Measurements from ENCODE around the gene CACNG1.
"Not testable (repeated sequence)": the region's sequence is repeated elsewhere in the genome, so short reads cannot be mapped to it uniquely, and the experiment has no call there.

CACNG1 gene

DNA sequence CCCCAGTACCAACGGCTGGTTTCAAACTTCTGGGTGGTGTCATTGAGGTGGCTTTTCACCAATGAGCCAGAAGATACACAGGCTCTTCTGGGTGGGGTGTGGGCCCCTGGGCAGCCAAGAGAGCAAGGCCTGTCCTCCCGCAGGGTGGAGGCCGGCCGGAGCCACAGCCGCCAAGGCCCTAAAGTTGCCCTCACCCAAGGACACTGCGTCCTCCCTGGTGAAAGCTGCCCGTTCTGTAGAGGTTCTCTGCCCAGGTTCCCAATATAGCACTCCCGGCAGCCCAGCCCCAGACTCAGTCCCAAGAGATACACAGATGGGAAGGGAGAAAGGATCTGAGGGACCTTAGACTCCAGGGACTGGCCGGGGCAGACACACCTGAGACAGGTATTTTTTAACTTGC is 10.7 kb upstream of the CACNG1 start:
- TF ChIP-seq, protein P1, sequence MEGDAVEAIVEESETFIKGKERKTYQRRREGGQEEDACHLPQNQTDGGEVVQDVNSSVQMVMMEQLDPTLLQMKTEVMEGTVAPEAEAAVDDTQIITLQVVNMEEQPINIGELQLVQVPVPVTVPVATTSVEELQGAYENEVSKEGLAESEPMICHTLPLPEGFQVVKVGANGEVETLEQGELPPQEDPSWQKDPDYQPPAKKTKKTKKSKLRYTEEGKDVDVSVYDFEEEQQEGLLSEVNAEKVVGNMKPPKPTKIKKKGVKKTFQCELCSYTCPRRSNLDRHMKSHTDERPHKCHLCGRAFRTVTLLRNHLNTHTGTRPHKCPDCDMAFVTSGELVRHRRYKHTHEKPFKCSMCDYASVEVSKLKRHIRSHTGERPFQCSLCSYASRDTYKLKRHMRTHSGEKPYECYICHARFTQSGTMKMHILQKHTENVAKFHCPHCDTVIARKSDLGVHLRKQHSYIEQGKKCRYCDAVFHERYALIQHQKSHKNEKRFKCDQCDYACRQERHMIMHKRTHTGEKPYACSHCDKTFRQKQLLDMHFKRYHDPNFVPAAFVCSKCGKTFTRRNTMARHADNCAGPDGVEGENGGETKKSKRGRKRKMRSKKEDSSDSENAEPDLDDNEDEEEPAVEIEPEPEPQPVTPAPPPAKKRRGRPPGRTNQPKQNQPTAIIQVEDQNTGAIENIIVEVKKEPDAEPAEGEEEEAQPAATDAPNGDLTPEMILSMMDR (conservative IDR thresholded peaks at IDR 0.05; ENCODE audit: low read depth, low read length) = no peak

DNA sequence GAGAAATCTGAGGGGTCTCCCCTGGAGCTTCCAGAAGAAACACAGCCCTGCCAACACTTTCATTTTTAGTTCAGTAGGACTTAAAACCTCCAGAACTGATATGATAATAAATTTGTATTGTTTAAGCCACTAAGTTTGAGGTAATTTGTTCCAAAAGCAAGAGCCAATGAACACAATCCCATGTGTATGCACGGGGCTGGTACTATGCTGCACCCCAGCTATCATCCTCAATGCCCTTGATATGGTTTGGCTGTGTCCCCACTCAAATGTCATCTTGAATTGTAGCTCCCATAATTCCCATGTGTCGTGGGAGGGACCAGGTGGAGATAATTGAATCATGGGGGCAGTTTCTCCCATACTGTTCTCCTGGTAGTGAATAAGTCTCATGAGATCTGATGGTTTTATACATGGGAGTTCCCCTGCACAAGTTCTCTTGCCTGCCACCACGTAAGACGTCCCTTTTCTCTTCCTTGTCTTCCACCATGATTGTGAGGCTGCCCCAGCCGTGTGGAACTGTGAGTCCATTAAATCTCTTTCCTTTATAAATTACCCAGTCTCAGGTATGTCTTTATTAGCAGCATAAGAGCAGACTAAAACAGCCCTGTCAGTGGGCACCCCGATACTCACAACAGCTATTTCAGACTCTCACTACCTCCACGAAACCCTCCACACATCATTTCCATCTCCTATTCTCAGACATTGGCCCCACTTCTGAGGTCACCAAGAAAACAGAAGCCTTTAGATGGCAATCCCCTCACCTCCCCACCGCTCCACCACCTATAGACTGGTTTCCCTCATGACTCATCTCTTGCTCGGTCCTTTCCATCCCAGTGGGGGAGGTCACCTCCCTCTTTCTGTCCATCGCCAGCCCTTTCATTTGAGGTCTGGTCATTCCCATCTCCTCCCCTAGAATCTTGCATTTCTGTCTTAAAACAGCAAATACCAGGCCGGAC is 8.9 kb upstream of the CACNG1 start:
- TF ChIP-seq, protein P1 (conservative IDR thresholded peaks at IDR 0.05; ENCODE audit: low read depth, low read length) = no peak
- no peak overlapping the region for H3K4me3 ChIP-seq (ENCODE audit: low read length)
- no peak for DNase-seq (ENCODE audit: low read depth)

More for the DNA sequence above, 10.7 kb upstream of the CACNG1 start:
- H3K4me3 ChIP-seq (ENCODE audit: low read length) = no peak overlapping the region
- no peak for DNase-seq (ENCODE audit: low read depth)

DNA sequence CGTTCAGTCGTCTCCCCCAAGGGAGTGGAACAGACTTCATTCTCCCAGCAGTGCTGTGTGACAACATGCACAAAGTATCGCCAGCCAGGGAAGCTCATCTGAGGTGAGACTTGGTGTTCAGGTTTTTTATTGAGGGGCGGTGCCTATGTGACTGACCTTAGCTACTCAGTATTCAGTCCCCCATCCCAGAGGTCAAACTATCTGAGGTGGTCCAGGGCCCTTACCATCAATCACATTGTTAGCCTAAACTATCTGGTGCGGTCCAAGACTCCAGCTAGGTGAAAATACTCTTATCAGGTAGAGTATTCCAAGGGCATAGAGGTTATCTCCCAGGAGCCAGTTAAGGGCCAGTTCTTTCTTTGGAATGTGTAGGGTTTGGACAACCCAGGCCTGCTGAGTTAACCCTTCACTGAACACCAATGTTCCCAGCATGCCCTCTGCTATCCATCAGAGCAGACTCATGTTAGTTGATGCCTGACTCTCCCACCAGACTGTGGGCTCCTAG is 5.4 kb upstream of the CACNG1 start:
- DNase-seq (ENCODE audit: low read depth) = no peak
- H3K4me3 ChIP-seq (ENCODE audit: low read length) = no peak overlapping the region
- TF ChIP-seq, protein P1 (conservative IDR thresholded peaks at IDR 0.05; ENCODE audit: low read depth, low read length) = no peak

DNA sequence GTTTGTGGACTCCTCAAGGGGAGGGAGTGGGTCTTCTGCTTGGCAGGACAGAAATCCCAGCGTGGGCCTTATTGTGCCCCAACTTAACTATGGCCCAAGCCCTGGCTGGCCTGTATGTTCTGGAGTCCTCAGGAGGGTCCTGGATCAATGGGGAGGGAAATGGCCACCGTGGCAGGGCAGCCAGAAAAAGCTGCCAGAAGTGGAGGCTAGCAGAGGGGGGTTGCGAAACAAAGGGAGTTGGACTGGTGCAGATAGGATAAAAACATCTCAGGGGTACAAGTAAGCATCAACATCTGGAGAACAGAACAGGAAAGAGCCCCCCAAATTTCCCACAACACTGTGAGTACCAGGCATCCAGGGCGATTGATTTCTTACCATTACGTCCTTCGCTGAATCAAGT is 3.7 kb upstream of the CACNG1 start:
- no peak for DNase-seq (ENCODE audit: low read depth)
- TF ChIP-seq, protein P1 (conservative IDR thresholded peaks at IDR 0.05; ENCODE audit: low read depth, low read length) = no peak

DNA sequence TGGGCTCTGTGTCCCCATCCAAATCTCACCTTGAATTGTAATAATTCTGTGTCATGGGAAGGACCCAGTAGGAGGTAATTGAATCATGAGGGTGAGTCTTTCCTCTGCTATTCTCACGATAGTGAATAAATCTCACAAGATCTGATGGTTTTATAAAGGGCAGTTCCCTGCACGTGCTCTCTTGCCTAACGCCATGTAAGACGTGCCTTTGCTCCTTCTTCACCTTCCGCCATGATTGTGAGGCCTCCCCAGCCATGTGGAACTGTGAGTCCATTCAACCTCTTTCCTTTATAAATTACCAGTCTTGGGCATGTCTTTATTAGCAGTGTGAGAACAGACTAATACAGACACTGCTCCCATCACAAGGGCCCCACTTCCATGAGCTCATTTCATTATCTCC is 3.2 kb upstream of the CACNG1 start:
- not testable (repeated sequence) for DNase-seq (ENCODE audit: low read depth); H3K4me3 ChIP-seq (ENCODE audit: low read length)

More for the DNA sequence above, 3.7 kb upstream of the CACNG1 start:
- no peak overlapping the region for H3K4me3 ChIP-seq (ENCODE audit: low read length)

DNA sequence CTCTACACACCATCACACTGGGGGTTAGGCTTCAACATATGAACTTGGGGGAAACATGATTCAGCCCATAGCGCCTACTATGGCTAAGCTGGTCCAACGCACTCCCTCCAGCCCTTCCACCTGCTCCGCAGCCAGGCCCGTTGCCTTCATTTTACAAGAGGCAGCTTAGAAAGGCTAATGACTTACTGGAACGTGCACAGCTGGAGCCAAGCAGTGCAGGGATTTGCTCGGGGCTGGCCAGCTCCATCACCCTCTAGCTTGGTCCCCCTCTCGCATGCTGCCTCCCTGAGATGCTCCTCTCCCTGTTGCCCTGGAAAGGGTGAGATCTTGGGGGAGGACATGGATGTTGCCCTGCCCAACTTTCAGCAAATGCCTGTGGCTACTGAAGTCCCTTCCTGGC is 2.8 kb upstream of the CACNG1 start:
- no peak overlapping the region for H3K4me3 ChIP-seq (ENCODE audit: low read length)
- no peak for DNase-seq (ENCODE audit: low read depth)
- TF ChIP-seq, protein P1 (conservative IDR thresholded peaks at IDR 0.05; ENCODE audit: low read depth, low read length) = no peak

DNA sequence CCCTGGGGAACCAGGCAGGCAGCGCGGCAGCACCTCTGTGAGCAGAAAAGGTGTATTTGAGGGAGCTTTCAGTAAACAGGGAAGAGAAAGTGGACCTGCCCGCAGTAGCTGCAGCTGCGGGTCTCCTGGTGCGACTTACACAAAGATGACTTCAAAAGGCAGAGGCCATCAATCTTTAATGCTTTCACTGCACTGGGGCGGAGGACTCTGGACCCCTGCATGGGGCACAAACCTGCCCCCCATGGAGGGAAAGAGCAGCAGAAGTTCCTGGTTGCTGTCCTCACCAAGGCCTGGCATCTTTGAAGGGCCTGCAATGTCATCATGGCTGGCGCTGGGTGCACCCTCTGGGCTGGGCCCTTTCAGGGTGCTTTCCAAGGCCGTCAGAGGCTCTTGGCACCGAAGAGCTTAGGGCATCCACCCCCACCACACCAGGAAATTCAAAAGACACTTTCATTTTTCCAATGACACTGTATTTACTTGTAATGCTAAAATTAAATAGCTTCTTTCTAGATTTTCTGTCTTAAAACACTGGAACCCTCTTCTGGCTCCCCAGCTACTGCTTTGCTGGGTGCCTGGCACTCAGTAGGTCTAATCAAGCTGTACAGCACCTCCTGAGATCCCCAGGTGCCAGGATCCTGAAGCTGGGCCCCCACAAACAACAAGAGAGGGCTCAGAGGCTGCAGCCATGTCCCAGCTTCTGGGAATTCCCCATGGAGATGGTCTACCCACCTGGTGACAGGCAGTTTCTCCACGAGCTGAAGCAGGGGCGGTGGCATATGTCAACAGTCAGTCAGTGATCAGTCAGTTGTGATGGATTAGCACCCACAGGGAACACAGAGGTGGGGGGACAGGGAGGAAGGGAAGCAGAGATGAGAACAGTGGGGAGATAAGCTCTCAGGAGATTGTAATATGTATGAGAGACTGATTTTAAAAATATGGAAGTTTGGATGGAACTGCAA is 2.1 kb upstream of the CACNG1 start:
- no peak for DNase-seq (ENCODE audit: low read depth)
- TF ChIP-seq, protein P1 (conservative IDR thresholded peaks at IDR 0.05; ENCODE audit: low read depth, low read length) = no peak
- H3K4me3 ChIP-seq (ENCODE audit: low read length) = no peak overlapping the region

All from retinal pigment epithelial cell (primary cell).